HG03442 (cell line): Measurements from ENCODE around the gene MRC2.

Experiments
- ATAC-seq: cut with Tn5 transposase; IDR thresholded peaks from one replicate; pipeline ENCODE4 v1.9.1; 2021; ENCODE audit warnings: mild to moderate bottlenecking, moderate library complexity; ENCODE audit not compliant: unreplicated experiment

Gene MRC2

GRCh38 chr17:62717889-62718288 is 90.4 kb downstream of the MRC2 start:
- no peak for ATAC-seq

GRCh38 chr17:62718429-62718828 is 91.0 kb downstream of the MRC2 start:
- no peak for ATAC-seq

- ATAC-seq, result no peak
These were observed 92.1 kb downstream of the MRC2 start for GRCh38 chr17:62719586-62719985.

- peak; percentile 31 for ATAC-seq
These were observed 92.8 kb downstream of the MRC2 start for GRCh38 chr17:62720126-62720850.

- ATAC-seq, result no peak
These were observed 95.2 kb downstream of the MRC2 start for GRCh38 chr17:62722625-62723024.

GRCh38 chr17:62723842-62724241 is 96.4 kb downstream of the MRC2 start:
- ATAC-seq, result no peak

- peak; percentile 88 for ATAC-seq
These were observed 97.1 kb downstream of the MRC2 start for GRCh38 chr17:62724398-62725146.

GRCh38 chr17:62725791-62726249 is 98.3 kb downstream of the MRC2 start:
- ATAC-seq, result no peak

GRCh38 chr17:62727916-62728672 is 100.6 kb downstream of the MRC2 start:
- ATAC-seq, result no peak

GRCh38 chr17:62732125-62732524 is 104.7 kb downstream of the MRC2 start:
- no peak for ATAC-seq

- ATAC-seq, result no peak
These were observed 107.7 kb downstream of the MRC2 start for GRCh38 chr17:62735044-62735651.

- peak; percentile 56 for ATAC-seq
These were observed 110.0 kb downstream of the MRC2 start for GRCh38 chr17:62737513-62737912.

- ATAC-seq, result no peak
These were observed 110.8 kb downstream of the MRC2 start for GRCh38 chr17:62738281-62738680.

GRCh38 chr17:62739645-62740388 is 112.3 kb downstream of the MRC2 start:
- ATAC-seq, result no peak

- ATAC-seq, result no peak
These were observed 113.8 kb downstream of the MRC2 start for GRCh38 chr17:62741290-62741689.
